Panc1 (cell line): ENCODE results near the gene NDUFV2.

Experiments
- CTCF ChIP-seq: fragments of 450-650 bp; IDR thresholded peaks from 2 replicates; pipeline ENCODE4 v1.5.1; 2017; ENCODE audit warnings: mild to moderate bottlenecking
- POLR2AphosphoS5 ChIP-seq: IDR thresholded peaks from 2 replicates; pipeline ENCODE4 v1.6.1; 2012; ENCODE audit warnings: mild to moderate bottlenecking, low read depth, low read length, moderate library complexity
- SIN3A ChIP-seq: IDR thresholded peaks from 2 replicates; pipeline ENCODE4 v1.6.1; 2012; ENCODE audit warnings: low read depth, mild to moderate bottlenecking, low read length, moderate library complexity, borderline replicate concordance; ENCODE audit not compliant: insufficient read depth

GRCh38 chr18:9055185-9055584, 47.3 kb upstream of the NDUFV2 start:
- TF ChIP-seq SIN3A (no peak), CTCF (no peak), POLR2AphosphoS5 (no peak)
